Right cardiac atrium (tissue), 5 donors: ENCODE measurements around the gene NKIRAS2. TPM values are rescaled to one million over a fixed set of nuclear protein-coding genes. Genes with fewer than 3 reads are reported as not detected.
A peak's percentile ranks its signal among the peaks of the same experiment; 100 is the strongest.

Experiments
- ATAC-seq, 2 donors: fragments of 200-7000 bp; cut with Tn5 transposase; one replicate each; pipeline versions ENCODE4 v1.8.0 to v1.9.1; 2020; ENCODE audit warnings: moderate library complexity in 2 of 2, mild to moderate bottlenecking in 1 of 2
- DNase-seq, 3 donors: peaks; one replicate each; pipeline ENCODE4 v3.0.0-alpha.2; 2020
- H3K27ac ChIP-seq: one replicate; pipeline ENCODE4 v1.5.1; 2013; ENCODE audit warnings: mild to moderate bottlenecking, low read length, control low read depth, moderate library complexity
- H3K27me3 ChIP-seq: one replicate; pipeline ENCODE4 v1.6.1; 2013; ENCODE audit not compliant: control insufficient read depth, insufficient read depth
- H3K4me1 ChIP-seq: one replicate; pipeline ENCODE4 v1.6.1; 2013; ENCODE audit warnings: low read length; ENCODE audit not compliant: control insufficient read depth, insufficient read depth
- H3K4me3 ChIP-seq: one replicate; pipeline ENCODE4 v1.5.1; 2013; ENCODE audit warnings: low read length, control low read depth
- H3K9me3 ChIP-seq: one replicate; pipeline ENCODE4 v1.6.1; 2013; ENCODE audit warnings: low read length; ENCODE audit not compliant: control insufficient read depth
- WGBS: extraction: QIAGEN DNeasy Blood & Tissue Kit; methylation state at CpG from one replicate; pipeline ENCODE4 v1.1.7; 2013; 5-methylcytosine and 5-hydroxymethylcytosine counted together
- intact Hi-C, 4 donors: fragments of 100-400 bp; cut with DNase I; formaldehyde crosslinking; loops; one replicate each; pipeline versions ENCODE4 v1.11.0 to v1.14.0; 2022 to 2023
- polyA plus RNA-seq: library from polyadenylated mRNA; stranded (reverse); fragments of 200-250 nt; gene quantifications from one replicate; pipeline ENCODE4 v1.2.3, GENCODE V29; 2013
- total RNA-seq, 4 donors: library from RNA; stranded (reverse); fragmentation: NEBNext Ultra II Directional; extraction: Animal tissue kit (Norgen Biotek cat#: 25700); gene quantifications; one replicate each; pipeline ENCODE4 v1.2.1, GENCODE V29; 2021
- donor health status: healthy with polysubstance abuse.
- donor health status: DM: no; HTN: yes; CAD: no.
- donor health status: DM: no; HTN: no; CAD: no.
- donor health status: DM: no; HTN: yes; CAD: no; lungs with severe emphysema.
- donor health status: DM: yes; HTN: yes; CAD: no.

The NKIRAS2 gene
- total and polyA plus RNA-seq, 5 donors, result 39.1 to 53.9 (median 41.1) TPM

- DNase-seq, result peak in 1 of 3 donors; percentile 47
- Histone ChIP-seq H3K4me3 (no peak overlapping the region), H3K27ac (no peak overlapping the region), H3K9me3 (no peaks in the 10 kb centered on the region), H3K27me3 (no peaks in the 10 kb centered on the region), H3K4me1 (no peaks in the 10 kb centered on the region)
- WGBS, result 46% methylated on average over 17 of the region's 17 CpGs
- ATAC-seq, result no peak
- intact Hi-C loops, result loop anchor here (5.0 to 10.0 kb wide), 4 partner anchors 62 to 90 kb away; partner anchors contain the start of genes CNP (in 1 of the 4) and DHX58 (in 1 of the 4)
These were observed 7.1 kb downstream of the NKIRAS2 start for GRCh38 chr17:42026857-42027589.

GRCh38 chr17:42027590-42027889, 7.7 kb downstream of the NKIRAS2 start:
- H3K27me3 ChIP-seq, result no peaks in the 10 kb centered on the region
- WGBS, result 58% methylated on average over 5 of the region's 5 CpGs
- H3K4me1 ChIP-seq, result no peaks in the 10 kb centered on the region
- DNase-seq (no peak), ATAC-seq (no peak)
- H3K27ac ChIP-seq, result no peak overlapping the region
- no peaks in the 10 kb centered on the region for H3K9me3 ChIP-seq
- intact Hi-C loops, result loop anchor here (5.0 to 10.0 kb wide), 4 partner anchors 63 to 90 kb away; partner anchors contain the start of genes CNP (in 1 of the 4) and DHX58 (in 1 of the 4)
- H3K4me3 ChIP-seq, result no peak overlapping the region

GRCh38 chr17:42027961-42028790, 8.3 kb downstream of the NKIRAS2 start:
- no peak for ATAC-seq
- WGBS, result 47% methylated on average over 19 of the region's 19 CpGs
- no peak for DNase-seq
- H3K27me3 ChIP-seq, result no peaks in the 10 kb centered on the region
- no peak overlapping the region for H3K4me3 ChIP-seq
- intact Hi-C loops, result loop anchor here (5.0 to 10.0 kb wide), 4 partner anchors 63 to 89 kb away; partner anchors contain the start of genes CNP (in 1 of the 4) and DHX58 (in 1 of the 4)
- no peak overlapping the region for H3K27ac ChIP-seq
- no peaks in the 10 kb centered on the region for H3K9me3 ChIP-seq
- no peaks in the 10 kb centered on the region for H3K4me1 ChIP-seq

GRCh38 chr17:42028791-42029127, 8.9 kb downstream of the NKIRAS2 start:
- ATAC-seq (no peak), DNase-seq (no peak)
- Histone ChIP-seq H3K4me1 (no peaks in the 10 kb centered on the region), H3K4me3 (no peak overlapping the region), H3K27ac (no peak overlapping the region), H3K9me3 (no peaks in the 10 kb centered on the region), H3K27me3 (no peaks in the 10 kb centered on the region)
- WGBS, result 77% methylated on average over 7 of the region's 7 CpGs
- intact Hi-C loops, result loop anchor here (5.0 to 10.0 kb wide), 4 partner anchors 64 to 89 kb away; partner anchors contain the start of genes CNP (in 1 of the 4) and DHX58 (in 1 of the 4)

GRCh38 chr17:42031584-42031983, 11.7 kb downstream of the NKIRAS2 start:
- Histone ChIP-seq H3K4me3 (no peak overlapping the region), H3K27ac (no peak overlapping the region), H3K27me3 (no peaks in the 10 kb centered on the region), H3K4me1 (no peaks in the 10 kb centered on the region), H3K9me3 (no peaks in the 10 kb centered on the region)
- intact Hi-C loops, result no loop called here
- ATAC-seq (no peak), DNase-seq (no peak)
- 47% methylated on average over 6 of the region's 6 CpGs for WGBS

- intact Hi-C loops, result no loop called here
- H3K27me3 ChIP-seq, result no peaks in the 10 kb centered on the region
- 37% methylated on average over 6 of the region's 6 CpGs for WGBS
- ATAC-seq (no peak), DNase-seq (no peak)
- no peak overlapping the region for H3K27ac ChIP-seq
- H3K4me1 ChIP-seq, result no peaks in the 10 kb centered on the region
- H3K9me3 ChIP-seq, result no peaks in the 10 kb centered on the region
- no peak overlapping the region for H3K4me3 ChIP-seq
These were observed 14.2 kb downstream of the NKIRAS2 start for GRCh38 chr17:42034059-42034458.

GRCh38 chr17:42038221-42038973, 18.5 kb downstream of the NKIRAS2 start:
- Histone ChIP-seq H3K9me3 (no peaks in the 10 kb centered on the region), H3K4me1 (no peaks in the 10 kb centered on the region), H3K27ac (no peak overlapping the region), H3K27me3 (no peaks in the 10 kb centered on the region), H3K4me3 (no peak overlapping the region)
- intact Hi-C loops, result no loop called here
- no peak for ATAC-seq
- 86% methylated on average over 5 of the region's 5 CpGs for WGBS
- DNase-seq, result no peak

GRCh38 chr17:42039794-42040763, 20.2 kb downstream of the NKIRAS2 start:
- 40% methylated on average over 77 of the region's 77 CpGs for WGBS
- no peaks in the 10 kb centered on the region for H3K9me3 ChIP-seq
- intact Hi-C loops, result no loop called here
- peak in 1 of 3 donors; percentile 50 for DNase-seq
- peak; percentile 24 for ATAC-seq
- no peaks in the 10 kb centered on the region for H3K4me1 ChIP-seq
- H3K27me3 ChIP-seq, result no peaks in the 10 kb centered on the region
- no peak overlapping the region for H3K4me3 ChIP-seq
- no peak overlapping the region for H3K27ac ChIP-seq

- DNase-seq (peak in 1 of 3 donors; percentile 44), ATAC-seq (peak; percentile 7 to 10)
- Histone ChIP-seq H3K27me3 (no peaks in the 10 kb centered on the region), H3K27ac (no peak overlapping the region), H3K9me3 (no peaks in the 10 kb centered on the region), H3K4me3 (no peak overlapping the region), H3K4me1 (no peaks in the 10 kb centered on the region)
- intact Hi-C loops, result no loop called here
- WGBS, result 98% methylated on average over 10 of the region's 10 CpGs
These were observed 20.9 kb downstream of the NKIRAS2 start for GRCh38 chr17:42040818-42041217.

GRCh38 chr17:42041619-42042018, 21.7 kb downstream of the NKIRAS2 start:
- H3K27me3 ChIP-seq, result no peaks in the 10 kb centered on the region
- H3K27ac ChIP-seq, result no peak overlapping the region
- DNase-seq (no peak), ATAC-seq (no peak)
- H3K4me1 ChIP-seq, result no peaks in the 10 kb centered on the region
- intact Hi-C loops, result no loop called here
- no peak overlapping the region for H3K4me3 ChIP-seq
- H3K9me3 ChIP-seq, result no peaks in the 10 kb centered on the region
